Glomerular endothelial cell (primary cell): ENCODE measurements around the gene ZSCAN29. TPM values are rescaled to one million over a fixed set of nuclear protein-coding genes. Genes with fewer than 3 reads are reported as not detected.
"Not testable (repeated sequence)": the region's sequence is repeated elsewhere in the genome, so short reads cannot be mapped to it uniquely, and the experiment has no call there.

Experiments
- DNase-seq: peaks from one replicate; pipeline ENCODE4 v3.0.0-alpha.2; 2011; ENCODE audit warnings: low read depth, low spot score; ENCODE audit errors: extremely low read depth
- total RNA-seq: library from RNA; depleted of rRNA; stranded (reverse); fragments of >200 nt; gene quantifications from 2 replicates; pipeline ENCODE4 v1.2.3, GENCODE V29; 2015

Gene ZSCAN29
- 5.7 and 14.5 TPM in 2 replicates for total RNA-seq

DNA sequence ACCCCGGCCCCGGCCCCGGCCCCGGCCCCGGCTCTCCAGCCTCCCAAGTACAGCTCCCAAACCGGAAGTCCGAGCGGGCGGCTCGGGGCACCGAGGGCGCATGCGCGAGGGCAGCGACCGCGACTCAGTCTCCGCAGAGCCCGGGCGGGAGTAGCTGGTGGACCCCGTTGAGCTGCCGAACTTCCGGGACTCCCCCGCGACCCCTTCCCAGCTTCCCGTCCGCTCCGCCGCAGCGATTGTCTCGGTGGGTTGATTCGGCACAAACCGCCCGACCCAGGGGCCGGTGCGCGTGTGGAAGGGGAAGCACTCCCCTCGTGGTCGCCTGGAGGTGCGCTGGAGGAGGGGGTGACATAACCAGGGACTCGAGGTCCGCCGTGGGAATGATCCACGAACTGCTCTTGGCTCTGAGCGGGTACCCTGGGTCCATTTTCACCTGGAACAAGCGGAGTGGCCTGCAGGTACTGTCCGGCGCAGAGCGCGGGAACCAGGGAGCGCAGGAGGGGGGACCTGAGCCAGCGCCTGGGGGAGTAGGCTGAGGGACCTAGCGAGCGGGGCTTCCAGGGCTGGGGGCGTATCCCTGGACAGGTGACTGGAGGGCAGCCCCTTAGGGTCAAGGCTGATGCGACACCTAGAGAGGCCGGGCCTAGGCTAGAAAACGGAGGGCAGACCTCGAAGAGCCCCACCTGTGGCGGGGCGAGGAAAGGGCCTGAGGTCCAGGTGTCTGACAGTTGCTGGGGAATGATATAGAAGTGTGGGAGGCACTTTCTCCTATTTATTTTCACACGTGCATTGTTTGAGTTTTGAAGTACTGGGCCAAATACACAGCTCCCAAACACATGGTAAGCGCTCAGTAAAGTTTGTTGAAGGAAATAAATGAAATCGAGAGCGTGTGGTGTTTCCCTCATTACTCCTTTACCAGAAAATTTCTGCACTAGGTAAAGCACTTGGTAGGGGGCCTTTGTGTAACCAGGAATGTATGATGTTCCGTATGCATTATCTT, at the start of gene ZSCAN29, which contains the start of gene TUBGCP4:
Gene ZSCAN29 (minus strand): TSS at position 69 of the 1,000 bp plus-strand sequence. CDS start 1,130 bp downstream, outside the sequence.
Gene TUBGCP4 (plus strand): TSS at position 127 of the 1,000 bp plus-strand sequence. CDS start 254 bp downstream, at position 381.
- peak; percentile 7 for DNase-seq

DNA sequence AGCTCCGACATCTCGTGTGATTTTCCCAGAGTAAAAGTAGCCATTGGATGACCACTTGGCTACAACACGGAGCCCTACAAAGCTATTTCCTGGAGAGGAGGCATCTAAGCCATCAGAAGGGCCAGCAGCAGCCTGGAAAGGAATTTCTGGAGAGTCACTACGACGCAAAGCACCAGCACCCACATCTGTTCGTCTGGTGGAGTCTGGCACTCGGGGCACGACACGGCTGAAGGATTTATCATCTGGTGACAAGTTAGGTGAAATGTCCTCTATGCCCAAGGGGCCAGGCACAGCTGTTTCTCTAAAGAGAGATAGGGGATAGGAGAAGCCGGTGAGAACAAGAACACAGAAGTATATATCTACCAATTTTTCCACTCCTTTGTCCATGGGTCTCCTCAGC, 49.6 kb upstream of the ZSCAN29 start:
- no peak for DNase-seq

DNA sequence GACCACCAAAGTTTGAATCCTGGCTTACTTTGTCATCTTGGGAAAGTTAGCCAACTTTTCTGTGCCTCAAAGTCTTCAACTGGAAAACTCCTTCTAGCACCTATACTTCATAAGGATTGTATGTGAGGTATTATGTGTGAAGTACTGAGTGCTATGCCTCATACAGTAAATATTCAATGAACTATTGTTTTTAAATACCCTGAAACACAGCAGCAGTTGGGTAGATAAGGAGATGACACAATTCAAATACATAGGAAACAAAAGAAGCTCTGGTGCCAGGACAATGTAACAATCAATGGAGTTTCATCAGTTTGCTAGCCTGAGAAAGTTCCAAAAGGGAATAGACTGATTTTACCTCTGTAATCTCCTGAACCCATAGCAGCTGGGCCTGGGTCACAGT, 43.4 kb upstream of the ZSCAN29 start:
- DNase-seq: no peak

DNA sequence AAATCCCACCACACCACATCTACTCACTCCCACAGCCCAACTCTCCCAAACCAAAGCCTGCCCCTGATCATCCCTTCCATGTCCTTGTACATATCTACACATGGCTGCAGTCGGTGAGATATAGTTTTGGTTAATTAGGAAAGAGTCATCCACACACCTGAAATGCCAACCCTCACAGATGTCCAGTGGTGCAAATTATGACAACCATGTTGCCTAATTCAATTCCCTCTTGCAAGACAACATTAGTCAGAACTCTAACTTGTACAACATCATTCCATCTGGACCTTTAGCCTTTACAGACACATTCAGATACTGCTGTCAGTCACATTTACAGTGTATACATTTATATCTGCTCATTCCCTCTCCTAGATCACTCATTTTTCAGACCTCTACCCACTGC, 41.3 kb upstream of the ZSCAN29 start:
- DNase-seq: no peak

DNA sequence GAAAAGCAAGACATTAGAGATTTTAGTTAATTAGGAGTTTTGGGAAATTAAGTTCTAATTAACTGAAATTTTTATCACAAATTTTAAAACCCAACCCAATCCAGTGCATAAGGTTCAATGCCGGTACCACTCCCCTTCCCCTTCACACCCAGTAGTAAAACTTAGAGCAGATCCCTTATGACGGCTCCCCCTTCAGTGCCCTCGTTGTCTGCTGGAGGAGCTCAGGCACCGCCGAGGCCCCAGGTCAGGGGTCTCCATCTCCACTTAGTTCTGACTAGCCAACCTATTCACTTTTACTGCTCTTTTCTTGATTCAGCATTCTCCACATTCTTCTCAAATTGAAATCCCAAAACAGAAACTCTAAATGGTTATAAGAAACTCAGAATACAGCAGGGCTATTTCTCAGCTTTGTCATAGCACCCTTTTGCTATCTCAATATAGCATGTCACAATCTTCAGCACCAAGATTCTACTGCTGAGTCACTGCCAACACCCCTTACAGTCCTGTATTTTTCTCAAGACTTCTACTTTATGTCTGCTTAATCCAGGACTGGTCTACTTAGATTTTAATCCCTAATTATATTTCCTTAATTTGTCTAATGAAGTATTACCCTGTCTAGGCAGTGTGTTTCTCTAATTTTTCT, 39.9 kb upstream of the ZSCAN29 start:
- no peak for DNase-seq

DNA sequence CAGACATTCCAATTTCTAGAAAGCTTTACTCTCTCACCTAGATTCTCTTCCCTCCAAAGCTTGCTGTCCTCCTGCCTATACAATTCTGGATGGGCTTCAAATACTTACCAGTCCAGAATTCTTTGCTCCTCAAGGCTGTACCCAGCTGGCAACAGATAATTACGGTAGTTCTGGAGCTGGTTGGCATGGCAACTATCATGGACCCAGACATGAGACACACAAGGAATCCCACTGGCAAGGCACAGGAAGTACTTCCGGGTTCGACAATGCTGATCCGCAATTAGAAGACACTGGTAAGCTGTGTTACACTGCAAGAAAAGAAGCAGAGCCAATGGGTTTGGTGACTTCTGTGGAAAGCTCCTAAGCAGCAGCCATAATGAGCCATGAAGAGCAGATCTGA, 37.9 kb upstream of the ZSCAN29 start:
- no peak for DNase-seq

DNA sequence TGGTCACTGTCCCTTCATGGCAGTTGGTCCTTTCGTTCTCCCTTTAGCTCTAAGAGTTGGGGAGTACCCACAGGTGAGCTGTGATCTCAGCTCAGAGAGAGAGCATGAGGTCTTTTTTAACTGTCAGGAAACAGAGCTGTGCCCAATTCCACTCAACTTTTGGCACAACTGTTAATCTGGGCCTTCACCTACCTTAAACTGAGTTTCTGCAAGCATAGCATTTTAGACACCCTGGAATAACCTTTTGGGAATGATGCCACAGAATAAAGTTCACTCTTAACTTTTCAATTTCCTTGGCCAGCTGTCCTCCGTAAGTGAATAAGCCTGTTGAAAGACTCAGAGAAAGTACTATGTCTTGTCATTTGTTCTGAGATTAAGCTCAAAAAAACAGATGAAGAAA, 36.0 kb upstream of the ZSCAN29 start:
- no peak for DNase-seq

DNA sequence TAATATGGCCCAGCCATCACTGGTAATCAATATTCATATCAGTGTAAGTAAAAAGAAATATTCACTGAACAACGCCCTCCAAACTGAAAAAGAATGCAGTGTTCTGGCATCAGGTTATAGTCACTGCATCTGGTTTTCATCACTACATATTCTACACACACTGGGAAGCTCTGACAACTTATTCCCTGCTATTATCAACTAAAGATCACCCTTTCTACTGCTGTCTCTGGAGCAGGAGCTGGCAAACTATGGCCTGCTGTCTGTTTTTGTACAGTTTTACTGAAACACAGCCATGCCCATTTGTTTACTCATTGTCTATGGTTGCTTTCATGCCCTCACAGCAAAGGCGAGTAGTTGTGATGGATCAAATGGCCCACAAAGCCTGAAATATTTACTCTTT, 35.3 kb upstream of the ZSCAN29 start:
- no peak for DNase-seq

DNA sequence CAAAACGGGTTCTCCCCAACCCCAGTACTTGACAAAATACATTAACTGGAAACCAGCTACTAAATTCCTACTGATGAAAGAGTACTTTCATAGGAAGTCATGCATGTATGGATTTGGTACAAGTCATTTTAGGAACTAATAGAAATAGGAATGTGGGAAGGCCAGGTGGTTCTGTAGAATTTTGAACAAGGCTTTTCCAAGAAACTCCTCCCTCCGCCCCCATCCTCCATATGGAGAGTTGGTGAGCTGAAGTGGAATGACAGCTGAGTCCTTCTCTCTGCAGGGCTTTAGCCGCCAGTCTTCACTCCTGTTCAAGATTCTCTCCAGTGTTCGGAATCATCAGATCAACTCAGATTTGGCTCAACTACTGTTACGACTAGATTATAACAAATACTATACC, 33.3 kb upstream of the ZSCAN29 start:
- no peak for DNase-seq

DNA sequence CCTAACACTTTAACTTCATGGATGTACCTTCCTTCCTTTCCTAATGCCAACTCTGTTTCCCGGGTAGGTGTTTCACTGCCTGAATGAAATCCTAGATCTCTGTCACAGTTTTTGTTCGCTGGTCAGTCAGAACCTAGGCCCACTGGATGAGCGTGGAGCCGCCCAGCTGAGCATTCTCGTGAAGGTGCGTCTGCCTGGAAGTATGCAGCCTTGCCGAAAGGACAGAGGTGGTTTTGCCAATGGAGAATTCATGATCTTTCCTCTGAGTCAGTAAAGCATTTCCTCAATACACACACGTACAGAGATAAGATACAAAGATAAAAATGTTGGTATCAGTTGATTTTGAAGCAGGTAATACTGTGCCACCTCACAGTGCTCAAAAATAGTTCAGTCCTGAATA, 32.8 kb upstream of the ZSCAN29 start:
- DNase-seq: no peak

DNA sequence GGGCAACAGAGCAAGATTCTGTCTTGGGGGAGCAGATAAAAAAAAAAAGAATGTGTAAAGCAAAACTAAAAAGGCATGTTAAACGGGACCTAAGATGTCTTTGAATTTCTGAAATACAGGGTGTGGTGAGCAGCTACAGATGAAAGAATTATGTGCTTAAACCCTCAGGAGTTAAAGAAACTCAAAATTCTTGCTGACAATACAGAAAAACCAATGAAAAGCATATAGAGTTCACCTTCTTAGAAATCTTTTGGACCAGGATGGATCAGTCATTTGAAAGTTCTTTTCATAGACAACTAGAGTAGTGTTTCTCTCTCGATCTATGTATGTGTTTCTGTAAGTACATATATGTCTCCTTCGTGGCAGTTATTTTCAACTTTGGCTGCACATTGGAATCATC, 31.4 kb upstream of the ZSCAN29 start:
- no peak for DNase-seq

DNA sequence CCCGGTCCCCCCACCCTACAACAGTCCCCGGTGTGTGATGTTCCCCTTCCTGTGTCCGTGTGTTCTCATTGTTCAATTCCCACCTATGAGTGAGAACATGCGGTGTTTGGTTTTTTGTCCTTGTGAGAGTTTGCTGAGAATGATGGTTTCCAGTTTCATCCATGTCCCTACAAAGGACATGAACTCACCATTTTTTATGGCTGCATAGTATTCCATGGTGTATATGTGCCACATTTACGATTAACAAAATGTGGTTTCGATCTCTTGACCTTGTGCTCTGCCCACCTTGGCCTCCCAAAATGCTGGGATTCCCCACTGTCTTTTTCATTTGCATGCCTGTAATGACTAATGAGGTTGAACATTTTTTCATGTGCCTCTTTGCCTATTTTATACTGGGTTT, 22.7 kb upstream of the ZSCAN29 start:
- not testable (repeated sequence) for DNase-seq

DNA sequence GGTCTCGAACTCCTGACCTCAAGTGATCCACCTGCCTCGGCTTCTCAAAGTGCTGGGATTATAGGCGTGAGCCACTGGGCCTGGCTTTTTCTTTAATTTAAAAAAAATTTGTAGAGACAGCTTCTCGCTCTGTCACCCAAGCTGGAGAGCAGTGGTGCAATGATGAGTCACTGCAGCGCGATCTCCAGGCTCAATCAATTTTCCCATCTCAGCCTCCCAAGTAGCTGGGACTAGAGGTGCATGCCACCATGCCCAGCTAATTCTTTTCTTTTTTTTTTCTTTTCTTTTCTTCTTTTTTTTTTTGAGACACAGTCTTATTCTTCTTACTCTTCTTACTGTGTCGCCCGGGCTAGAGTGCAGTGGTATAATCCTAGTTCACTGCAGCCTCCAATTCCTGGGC, 19.9 kb upstream of the ZSCAN29 start:
- no peak for DNase-seq

DNA sequence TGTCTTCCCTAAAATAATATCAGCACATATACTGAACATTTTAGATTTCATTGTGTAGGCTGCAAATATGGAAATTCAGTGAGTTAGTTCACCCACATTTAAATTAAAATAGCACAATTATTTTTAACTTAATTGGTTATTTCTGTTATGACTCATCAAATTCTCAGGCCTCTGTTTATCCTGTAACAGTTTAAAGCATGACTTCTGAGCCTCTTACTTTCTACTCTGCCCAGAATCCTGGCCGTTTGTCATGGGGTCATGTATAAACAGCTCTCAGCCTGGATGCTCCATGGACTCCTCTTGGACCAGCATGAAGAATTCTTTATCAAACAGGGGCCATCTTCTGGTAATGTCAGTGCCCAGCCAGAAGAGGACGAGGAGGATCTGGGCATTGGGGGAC, 12.2 kb upstream of the ZSCAN29 start:
- no peak for DNase-seq

DNA sequence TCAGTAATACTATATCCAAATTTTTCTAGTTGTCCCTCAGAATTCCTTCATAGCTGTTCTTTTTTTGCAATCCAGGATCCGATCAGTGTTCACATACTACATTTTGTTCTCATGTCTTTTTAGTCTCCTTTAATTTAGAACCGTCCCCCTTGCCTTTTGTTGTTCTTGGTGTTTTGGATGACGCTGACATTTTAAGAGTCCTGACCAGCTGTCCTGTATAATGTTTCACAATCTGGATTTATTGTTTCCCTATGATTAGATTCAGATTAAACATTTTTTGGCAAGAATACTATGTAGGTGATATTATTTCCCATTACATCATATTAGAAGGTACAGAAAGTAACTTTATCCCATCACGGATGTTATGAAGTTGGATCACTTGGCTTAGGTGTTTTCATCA, 11.5 kb upstream of the ZSCAN29 start:
- no peak for DNase-seq

DNA sequence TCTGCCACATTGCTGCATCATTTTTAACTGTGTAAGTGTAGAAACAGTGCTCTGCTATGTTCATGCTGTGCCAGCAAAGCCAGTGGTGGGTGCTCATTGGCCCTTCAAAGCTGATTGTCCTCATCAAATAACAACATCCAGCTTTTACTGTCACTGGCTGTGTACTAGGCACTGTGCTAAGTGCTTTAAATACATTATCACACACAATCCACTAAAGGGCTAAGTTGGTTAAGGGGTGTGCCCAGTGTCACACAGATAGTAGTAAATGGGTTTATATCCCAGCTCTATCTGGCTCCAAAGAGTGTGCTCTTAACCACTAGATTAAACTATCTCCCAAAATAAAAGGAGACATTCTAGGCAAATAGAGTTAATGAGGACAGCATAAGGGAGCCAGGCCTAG, 7.8 kb upstream of the ZSCAN29 start:
- no peak for DNase-seq

DNA sequence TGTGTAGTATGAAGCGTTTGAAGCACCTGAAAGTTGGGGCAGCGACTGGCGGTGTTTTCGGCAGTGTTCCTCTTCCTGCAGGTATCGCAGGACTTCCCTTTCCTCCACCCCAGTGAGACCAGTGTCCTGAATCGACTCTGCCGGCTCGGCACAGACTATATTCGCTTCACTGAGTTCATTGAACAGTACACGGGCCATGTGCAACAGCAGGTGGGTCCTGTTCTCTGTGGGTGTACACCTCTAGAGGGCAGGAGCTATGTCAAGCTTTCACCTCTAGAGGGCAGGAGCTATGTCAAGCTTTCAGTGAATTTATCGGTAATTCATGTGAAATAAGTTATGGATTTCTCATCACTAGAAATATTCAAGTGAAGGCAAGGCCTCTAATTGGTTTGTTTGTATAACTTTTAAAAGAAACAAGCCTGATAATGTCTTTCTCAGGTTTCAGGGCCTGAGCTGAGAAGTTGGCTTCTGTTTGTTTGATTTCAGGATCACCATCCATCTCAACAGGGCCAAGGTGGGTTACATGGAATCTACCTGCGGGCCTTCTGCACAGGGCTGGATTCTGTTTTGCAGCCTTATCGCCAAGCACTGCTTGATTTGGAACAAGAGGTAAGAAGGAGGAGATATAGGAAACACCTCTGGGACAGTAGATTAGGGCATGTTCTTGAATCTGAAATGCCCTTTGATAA, 5.3 kb upstream of the ZSCAN29 start:
- DNase-seq: peak; percentile 10

DNA sequence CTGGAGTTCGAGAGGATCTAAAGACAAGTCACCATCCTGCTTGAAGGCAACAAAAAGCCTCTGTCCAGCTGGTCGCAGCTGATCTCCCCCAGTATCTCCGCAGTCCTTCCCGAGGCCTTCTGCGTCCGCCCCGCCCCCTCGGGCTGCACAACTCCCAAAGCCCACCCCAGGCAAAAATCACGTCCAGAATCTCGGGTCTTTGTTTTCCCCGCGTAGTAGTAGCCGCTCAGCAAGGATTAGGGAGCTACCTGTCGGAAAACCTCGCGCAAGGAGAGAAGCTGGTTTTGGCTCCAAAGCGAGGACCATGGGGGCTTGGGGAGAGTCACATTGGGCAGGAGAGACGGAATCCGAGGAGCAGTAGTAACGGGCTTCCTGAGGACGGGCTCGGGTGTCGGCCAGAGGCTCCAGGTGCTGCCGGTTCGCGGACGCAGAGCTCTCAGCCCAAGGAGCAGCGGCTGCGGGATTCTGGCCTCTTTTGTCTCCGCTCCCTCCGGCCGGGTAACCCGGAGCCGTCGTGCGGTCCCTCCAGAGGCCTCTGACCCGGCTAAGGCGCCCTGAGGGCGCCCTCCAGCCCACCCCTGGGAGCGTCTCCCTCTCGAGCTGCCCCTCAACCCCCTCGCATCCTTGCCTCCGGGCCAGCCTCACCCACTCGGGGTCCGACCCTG, 401 bp downstream of the ZSCAN29 start:
- DNase-seq: no peak

DNA sequence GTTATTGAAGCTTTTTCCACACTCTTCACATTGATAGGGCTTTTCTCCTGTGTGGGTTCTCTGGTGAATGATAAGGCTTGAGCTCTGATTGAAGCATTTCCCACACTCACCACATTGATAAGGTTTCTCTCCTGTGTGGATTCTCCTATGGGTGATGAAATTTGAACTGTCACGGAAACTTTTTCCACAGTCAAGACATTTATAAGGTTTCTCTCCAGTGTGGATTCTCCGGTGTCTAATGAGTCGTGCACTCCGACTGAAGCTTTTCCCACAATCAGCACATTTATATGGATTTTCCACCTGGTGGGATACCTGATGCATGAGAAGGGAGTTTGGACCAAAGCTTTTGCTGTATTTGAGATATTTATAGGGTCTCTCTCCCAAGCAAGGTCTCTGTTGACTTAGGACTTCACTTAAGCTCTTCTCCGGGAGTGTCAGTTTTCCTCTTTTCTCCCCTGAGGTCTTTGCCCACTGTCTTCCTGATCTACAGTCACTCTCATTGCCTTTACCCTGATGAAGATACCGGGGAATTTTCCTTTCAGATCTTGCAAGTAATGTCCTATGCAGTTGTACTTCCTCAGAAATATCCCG, 9.4 kb downstream of the ZSCAN29 start:
- no peak for DNase-seq

DNA sequence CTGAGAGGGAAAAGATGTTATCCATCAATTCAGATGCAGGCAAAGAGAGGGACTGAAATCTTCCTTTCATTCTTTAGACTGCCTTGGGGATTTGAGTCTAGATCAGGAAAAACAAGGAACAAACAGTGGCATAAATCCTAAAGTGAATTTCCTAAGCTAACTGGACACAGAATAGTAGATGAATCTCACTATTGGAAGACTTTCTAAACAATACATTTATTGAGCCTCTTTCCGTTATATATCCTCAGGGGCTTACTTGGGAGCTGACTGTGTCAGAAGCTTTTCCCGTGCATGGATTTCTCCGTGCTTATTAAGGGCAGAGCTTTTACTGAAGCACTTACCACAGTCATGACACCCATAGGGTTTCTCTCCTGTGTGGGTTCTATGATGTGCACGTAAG, 10.0 kb downstream of the ZSCAN29 start:
- DNase-seq: no peak
